PC-9 (cell line): ENCODE data around the gene CBX2. TPM values are rescaled to one million over a fixed set of nuclear protein-coding genes. Genes with fewer than 3 reads are reported as not detected.

Experiments
- BruUV-seq: library from RNA; stranded (reverse); fragments of 400-500 nt; replicated peaks from 2 replicates; lab custom pipeline; 2021; lab: Mats Ljungman, UMichigan
- CTCF ChIA-PET: fragments of 300-600 bp; sonication (Branson Sonifier 250); formaldehyde crosslinking; loops from one replicate; lab custom pipeline; 2022; ENCODE audit warnings: antibody characterized with exemption; lab: Charles Lee
- POLR2A ChIA-PET: fragments of 300-600 bp; sonication (Branson Sonifier 250); formaldehyde crosslinking; loops from one replicate; lab custom pipeline; 2022; ENCODE audit warnings: antibody characterized with exemption; ENCODE audit not compliant: unreplicated experiment; lab: Charles Lee
- DNase-seq, 2 experiments: peaks; one replicate each; pipeline versions ENCODE4 v3.0.0 to v3.0.0-alpha.2; 2015 to 2022; ENCODE audit warnings: mixed read lengths in 1 of 2
- H2AFZ ChIP-seq: fragments of 200-600 bp; sonication (generic); 2 replicates; pipeline ENCODE4 v1.8.1; 2017; ENCODE audit warnings: antibody characterized with exemption
- H3F3A ChIP-seq: fragments of 200-600 bp; sonication (generic); 2 replicates; pipeline ENCODE4 v1.8.1; 2017; ENCODE audit warnings: antibody characterized with exemption, mild to moderate bottlenecking, low read depth; ENCODE audit not compliant: insufficient read depth
- H3K27ac ChIP-seq: fragments of 200-600 bp; sonication (generic); 2 replicates; pipeline ENCODE4 v1.6.1; 2016; ENCODE audit warnings: mixed run types
- H3K27me3 ChIP-seq: fragments of 200-600 bp; sonication (generic); 2 replicates; pipeline ENCODE4 v1.6.1; 2016; ENCODE audit warnings: low read depth, mixed run types; ENCODE audit not compliant: insufficient read depth
- H3K36me3 ChIP-seq: fragments of 200-600 bp; sonication (generic); 2 replicates; pipeline ENCODE4 v1.6.1; 2016; ENCODE audit warnings: low read depth, mixed run types
- H3K4me1 ChIP-seq: fragments of 200-600 bp; sonication (generic); replicated peaks from 2 replicates; pipeline ENCODE4 v1.6.1; 2016; ENCODE audit warnings: mixed run types; ENCODE audit not compliant: insufficient read depth
- H3K4me2 ChIP-seq: fragments of 200-600 bp; sonication (generic); 2 replicates; pipeline ENCODE4 v1.6.1; 2017; ENCODE audit warnings: mixed run types
- H3K4me3 ChIP-seq: fragments of 200-600 bp; sonication (generic); 2 replicates; pipeline ENCODE4 v1.6.1; 2016; ENCODE audit warnings: mixed run types
- H3K79me2 ChIP-seq: fragments of 200-600 bp; sonication (generic); 2 replicates; pipeline ENCODE4 v1.6.1; 2017; ENCODE audit warnings: low read depth, mixed run types
- H3K9me2 ChIP-seq: fragments of 200-600 bp; sonication (generic); 2 replicates; pipeline ENCODE4 v1.8.1; 2017; ENCODE audit warnings: mild to moderate bottlenecking; ENCODE audit not compliant: insufficient read depth
- H3K9me3 ChIP-seq: fragments of 200-600 bp; sonication (generic); 2 replicates; pipeline ENCODE4 v1.8.1; 2016; ENCODE audit warnings: low read depth; ENCODE audit not compliant: insufficient read depth
- H4K20me1 ChIP-seq: fragments of 200-600 bp; sonication (generic); 2 replicates; pipeline ENCODE4 v1.8.1; 2017; ENCODE audit not compliant: insufficient read depth
- CTCF ChIP-seq: fragments of 200-600 bp; sonication (generic); conservative IDR thresholded peaks from 2 replicates; pipeline ENCODE4 v1.6.1; 2017; ENCODE audit warnings: mixed run types, antibody characterized with exemption, mild to moderate bottlenecking, moderate library complexity
- EZH2 ChIP-seq: fragments of 200-600 bp; sonication (generic); IDR thresholded peaks from 2 replicates; pipeline ENCODE4 v1.8.0; 2017; ENCODE audit warnings: antibody characterized with exemption, low read depth
- intact Hi-C: fragments of 100-400 bp; cut with micrococcal nuclease; formaldehyde crosslinking; loops from one replicate; pipeline ENCODE4 v1.10.0; 2022; ENCODE audit not compliant: unreplicated experiment
- total RNA-seq: library from RNA; stranded (reverse); gene quantifications from 2 replicates; pipeline ENCODE4 v1.2.3, GENCODE V29; 2021

CBX2 gene
- total RNA-seq, 1 experiment from 2014 or later: 32.6 TPM

DNA sequence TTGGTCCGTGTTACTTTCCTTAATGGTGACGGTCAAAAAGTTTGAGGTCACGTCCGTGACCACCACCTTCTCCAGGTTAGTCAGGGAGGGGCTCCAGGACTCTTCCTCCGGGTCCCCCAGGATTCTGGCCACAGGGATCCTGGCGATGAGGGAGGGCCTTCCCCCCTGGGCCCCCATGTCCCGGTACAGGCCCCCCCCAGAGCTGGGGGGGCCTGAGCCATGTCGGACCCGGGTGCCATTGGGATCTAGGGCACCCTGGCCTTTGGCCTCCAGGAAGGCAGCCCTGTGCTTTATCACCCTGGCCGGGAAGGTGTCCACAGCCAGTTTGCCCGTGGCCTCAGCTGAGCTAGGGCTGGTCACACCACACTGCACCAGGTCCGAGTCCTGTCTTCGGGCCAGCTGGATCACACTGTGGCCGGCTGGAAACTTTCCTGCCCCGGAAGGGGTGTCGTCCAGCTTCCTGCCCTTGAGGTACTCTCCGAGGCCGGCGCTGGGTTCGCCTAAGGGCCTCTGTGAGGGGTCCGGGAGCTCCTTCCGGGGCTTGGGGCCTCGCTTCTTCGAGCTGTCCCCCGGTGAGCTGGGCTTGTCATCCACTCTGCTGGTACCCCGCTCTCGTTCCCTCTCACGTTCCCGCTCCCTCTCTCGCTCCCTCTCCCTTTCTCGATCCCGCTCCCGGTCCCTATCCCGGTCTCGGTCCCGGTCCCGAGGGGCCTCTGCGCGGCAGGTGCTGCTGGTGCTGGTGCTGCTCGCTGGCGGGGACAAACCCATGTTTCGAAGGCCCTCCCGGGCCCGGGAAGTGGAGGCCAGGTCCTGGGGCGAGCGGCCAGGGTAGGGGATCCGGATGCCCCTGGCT, 16.9 kb downstream of the CBX2 start:
- Histone ChIP-seq H3K9me3 (no peaks in the 10 kb centered on the region), H3K4me2 (no peak overlapping the region), H3K4me1 (peaks cover 6% of the 10 kb centered on the region; the same call in 1 of the 2 replicates), H3K4me3 (no peak overlapping the region), H3K9me2 (no peaks in the 10 kb centered on the region), H3K27ac (no peak overlapping the region), H3K36me3 (no peaks in the 10 kb centered on the region), H4K20me1 (no peaks in the 10 kb centered on the region), H3K27me3 (peaks cover 8% of the 10 kb centered on the region; the same call in 1 of the 2 replicates), H3K79me2 (peaks cover 8% of the 10 kb centered on the region; the same call in 1 of the 2 replicates), H3F3A (no peaks in the 10 kb centered on the region), H2AFZ (no peak overlapping the region)
- no peak for TF ChIP-seq CTCF
- TF ChIP-seq EZH2: no peak
- DNase-seq: no peak
- POLR2A ChIA-PET: no interaction called here
- no TSS peak for BruUV-seq
- intact Hi-C loops: no loop called here
- CTCF ChIA-PET: interaction anchor here (0.6 to 1.1 kb wide), 2 partner anchors 18 to 236 kb away, joined by 3 to 21 read pairs; no protein-coding TSS in a partner anchor

DNA sequence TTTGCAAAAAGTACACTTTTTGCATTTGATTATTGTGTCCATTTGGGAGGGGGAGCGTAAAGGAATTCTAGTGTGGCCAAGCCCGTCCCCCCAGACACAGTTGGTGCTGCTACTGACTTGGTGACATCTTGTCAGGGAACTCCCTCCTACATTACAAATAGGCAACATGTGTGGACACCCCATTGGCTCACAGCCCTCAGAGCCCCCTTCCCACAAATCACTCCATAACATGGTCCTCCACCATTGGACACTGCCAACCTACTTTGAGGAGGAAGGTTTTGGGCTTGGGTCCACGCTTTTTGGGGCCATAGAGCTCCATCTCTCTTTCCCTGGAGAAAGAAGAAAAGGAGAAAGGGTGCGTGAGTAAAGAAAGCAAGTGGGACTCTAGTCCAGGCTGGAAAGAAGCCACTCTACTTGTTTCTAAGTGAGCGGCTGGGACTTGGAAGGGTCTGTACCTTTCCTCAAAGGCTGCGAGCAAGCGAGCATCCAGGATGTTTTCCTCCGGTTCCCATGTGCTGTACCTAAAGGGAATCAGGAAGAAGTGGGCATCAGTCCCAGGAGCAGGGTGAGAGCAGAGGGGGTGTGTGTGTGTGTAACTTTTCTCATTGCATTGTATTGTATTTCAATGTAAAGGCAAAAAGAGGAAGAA, 18.0 kb downstream of the CBX2 start:
- Histone ChIP-seq H3K27ac (no peak overlapping the region), H3K4me3 (peak overlapping the region; percentile 73), H4K20me1 (no peaks in the 10 kb centered on the region), H3K4me2 (peak overlapping the region; percentile 92), H3F3A (no peaks in the 10 kb centered on the region; the same call in 1 of the 2 replicates), H3K9me2 (no peaks in the 10 kb centered on the region), H3K27me3 (peaks cover 10% of the 10 kb centered on the region; the same call in 1 of the 2 replicates), H3K9me3 (no peaks in the 10 kb centered on the region), H3K4me1 (peaks cover 6% of the 10 kb centered on the region; the same call in 1 of the 2 replicates), H3K36me3 (no peaks in the 10 kb centered on the region), H3K79me2 (peaks cover 8% of the 10 kb centered on the region; the same call in 1 of the 2 replicates), H2AFZ (no peak overlapping the region)
- DNase-seq: no peak
- intact Hi-C loops: loop anchor here (2.0 kb wide), 1 partner anchor 25 kb away; no protein-coding TSS in a partner anchor
- POLR2A ChIA-PET: interaction anchor here (0.7 kb wide), 1 partner anchor 1116 kb away, joined by 3 read pairs; no protein-coding TSS in a partner anchor
- no peak for TF ChIP-seq EZH2
- TF ChIP-seq CTCF: no peak
- TSS peak; percentile 81 for BruUV-seq
- CTCF ChIA-PET: interaction anchor here (0.6 kb wide), 2 partner anchors 235 to 727 kb away, joined by 3 to 5 read pairs; no protein-coding TSS in a partner anchor

GRCh38 chr17:79796444-79796762, 18.5 kb downstream of the CBX2 start:
- peak overlapping the region; percentile 92 for H3K4me2 ChIP-seq
- H3K27ac ChIP-seq: no peak overlapping the region

More at GRCh38 chr17:79796444-79796762, 18.5 kb downstream of the CBX2 start:
- peak overlapping the region; percentile 66; the same call in 1 of the 2 replicates for H2AFZ ChIP-seq
- peak overlapping the region; percentile 73 for H3K4me3 ChIP-seq
- TF ChIP-seq EZH2 (no peak), CTCF (no peak)
- no peaks in the 10 kb centered on the region for H3K9me2 ChIP-seq
- no peaks in the 10 kb centered on the region for H4K20me1 ChIP-seq
- no peaks in the 10 kb centered on the region; the same call in 1 of the 2 replicates for H3F3A ChIP-seq
- CTCF ChIA-PET: interaction anchor here (0.6 kb wide), 1 partner anchor 728 kb away, joined by 5 read pairs; no protein-coding TSS in a partner anchor
- H3K36me3 ChIP-seq: no peaks in the 10 kb centered on the region
- H3K79me2 ChIP-seq: peaks cover 8% of the 10 kb centered on the region; the same call in 1 of the 2 replicates
- POLR2A ChIA-PET: interaction anchor here (0.6 to 0.8 kb wide), 2 partner anchors 18 to 32 kb away, joined by 4 to 21 read pairs; no protein-coding TSS in a partner anchor
- intact Hi-C loops: loop anchor here (2.0 kb wide), 1 partner anchor 26 kb away; no protein-coding TSS in a partner anchor
- H3K27me3 ChIP-seq: peaks cover 10% of the 10 kb centered on the region; the same call in 1 of the 2 replicates
- no peaks in the 10 kb centered on the region for H3K9me3 ChIP-seq
- peaks cover 7% of the 10 kb centered on the region; the same call in 1 of the 2 replicates for H3K4me1 ChIP-seq
- no TSS peak for BruUV-seq
- peak in 1 of 2 experiments; percentile 7 for DNase-seq
